GM19035 (cell line): ENCODE data around the gene CCDC15.

Experiments
- ATAC-seq: cut with Tn5 transposase; IDR thresholded peaks from one replicate; pipeline ENCODE4 v1.9.1; 2021; ENCODE audit not compliant: unreplicated experiment

CCDC15 gene, protein sequence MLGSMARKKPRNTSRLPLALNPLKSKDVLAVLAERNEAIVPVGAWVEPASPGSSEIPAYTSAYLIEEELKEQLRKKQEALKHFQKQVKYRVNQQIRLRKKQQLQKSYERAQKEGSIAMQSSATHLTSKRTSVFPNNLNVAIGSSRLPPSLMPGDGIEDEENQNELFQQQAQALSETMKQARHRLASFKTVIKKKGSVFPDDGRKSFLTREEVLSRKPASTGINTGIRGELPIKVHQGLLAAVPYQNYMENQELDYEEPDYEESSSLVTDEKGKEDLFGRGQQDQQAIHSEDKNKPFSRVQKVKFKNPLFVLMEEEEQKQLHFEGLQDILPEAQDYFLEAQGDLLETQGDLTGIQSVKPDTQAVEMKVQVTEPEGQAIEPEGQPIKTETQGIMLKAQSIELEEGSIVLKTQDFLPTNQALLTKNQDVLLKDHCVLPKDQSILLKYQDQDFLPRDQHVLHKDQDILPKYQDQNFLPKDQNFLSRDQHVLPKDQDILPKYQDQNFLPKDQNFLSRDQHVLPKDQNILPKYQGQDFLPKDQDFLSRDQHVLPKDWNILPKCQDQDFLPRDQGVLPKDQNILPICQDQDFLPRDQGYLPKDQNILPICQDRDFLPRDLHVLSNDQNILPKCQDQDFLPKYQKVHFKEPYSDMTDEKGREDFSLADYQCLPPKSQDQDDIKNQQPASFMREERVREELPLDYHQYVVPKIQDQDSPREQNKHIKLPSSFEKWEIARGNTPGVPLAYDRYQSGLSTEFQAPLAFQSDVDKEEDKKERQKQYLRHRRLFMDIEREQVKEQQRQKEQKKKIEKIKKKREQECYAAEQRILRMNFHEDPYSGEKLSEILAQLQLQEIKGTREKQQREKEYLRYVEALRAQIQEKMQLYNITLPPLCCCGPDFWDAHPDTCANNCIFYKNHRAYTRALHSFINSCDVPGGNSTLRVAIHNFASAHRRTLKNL

DNA sequence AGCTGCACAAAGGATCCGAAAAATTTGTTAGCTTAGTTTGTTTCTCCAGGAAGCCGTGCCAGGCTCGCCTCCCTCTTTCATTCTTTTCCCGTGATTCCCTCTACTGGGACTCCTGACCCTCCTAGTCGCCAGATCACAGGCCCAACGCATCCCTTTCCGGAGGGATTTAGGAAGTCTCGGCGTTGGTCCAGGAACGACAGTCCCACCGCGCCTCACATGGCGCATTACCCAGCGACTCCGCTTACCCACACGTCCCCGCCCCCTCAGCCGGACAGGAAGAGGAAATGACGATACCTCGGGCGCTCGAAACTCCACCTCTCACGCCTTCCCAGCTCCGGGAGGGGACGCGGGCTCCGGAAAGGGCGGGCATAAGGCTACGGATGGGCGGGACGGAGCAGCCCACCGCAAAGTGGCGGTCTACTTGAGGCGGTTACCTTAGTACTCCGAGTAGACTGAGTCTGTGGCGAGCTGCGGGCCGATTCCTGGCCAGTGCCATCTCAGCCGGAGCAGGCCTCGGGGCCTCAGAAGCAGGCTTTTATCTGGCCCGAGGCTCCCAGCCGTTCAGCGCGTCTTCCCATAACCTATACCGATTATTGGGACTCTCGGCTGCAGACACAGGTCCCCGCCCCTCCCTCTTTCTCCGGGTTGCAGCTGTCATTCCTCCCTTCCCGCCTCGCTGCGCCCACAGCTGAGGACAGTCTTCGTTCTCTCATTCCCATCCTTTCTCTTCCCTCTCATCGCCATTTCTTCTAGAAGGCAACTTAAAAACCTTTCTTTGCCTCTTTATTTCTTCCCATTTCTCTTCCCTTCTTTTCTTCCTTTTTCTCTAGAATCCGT is at the start of gene CCDC15:
TSS of gene CCDC15 (plus strand) at position 450 of the 837 bp plus-strand sequence. CDS start 531 bp downstream, outside the sequence.
- ATAC-seq, result peak; percentile 100

DNA sequence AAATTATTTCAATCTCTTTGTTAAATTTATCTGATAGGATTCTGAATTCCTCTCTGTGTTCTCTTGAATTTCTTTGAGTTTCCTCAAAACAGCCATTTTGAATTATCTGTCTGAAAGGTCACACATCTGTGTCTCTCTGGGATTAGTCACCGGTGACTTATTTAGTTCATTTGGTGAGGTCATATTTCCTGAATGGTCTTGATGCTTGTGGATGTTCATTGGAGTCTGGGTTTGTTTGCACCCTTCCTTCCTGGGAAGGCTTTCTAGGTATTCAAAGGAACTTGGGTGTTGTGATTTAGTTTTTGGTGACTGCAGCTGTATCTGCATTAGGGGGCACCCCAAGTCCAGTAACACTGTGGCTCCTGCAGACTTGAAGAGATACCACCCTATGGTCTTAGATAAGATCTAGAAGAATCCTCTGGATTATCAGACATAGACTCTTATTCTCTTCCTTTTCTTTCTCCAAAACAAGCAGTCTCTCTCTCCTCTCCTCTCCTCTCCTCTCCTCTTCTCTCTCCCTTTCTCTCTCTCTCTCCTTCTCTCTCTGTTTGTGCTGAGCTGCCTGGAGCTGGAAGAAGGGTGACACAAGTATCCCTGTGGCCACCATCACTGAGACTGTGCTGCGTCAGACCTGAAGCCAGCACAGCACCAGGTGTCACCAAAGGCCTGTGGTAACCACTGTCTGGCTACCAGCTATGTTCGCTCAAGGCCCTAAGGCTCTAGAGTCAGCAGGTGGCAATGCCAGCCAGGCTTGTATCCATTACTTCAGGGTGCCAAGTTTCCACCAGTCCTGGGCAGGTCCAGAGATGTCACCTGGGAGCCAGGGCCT is 38.2 kb upstream of the CCDC15 start:
- ATAC-seq, result no peak

DNA sequence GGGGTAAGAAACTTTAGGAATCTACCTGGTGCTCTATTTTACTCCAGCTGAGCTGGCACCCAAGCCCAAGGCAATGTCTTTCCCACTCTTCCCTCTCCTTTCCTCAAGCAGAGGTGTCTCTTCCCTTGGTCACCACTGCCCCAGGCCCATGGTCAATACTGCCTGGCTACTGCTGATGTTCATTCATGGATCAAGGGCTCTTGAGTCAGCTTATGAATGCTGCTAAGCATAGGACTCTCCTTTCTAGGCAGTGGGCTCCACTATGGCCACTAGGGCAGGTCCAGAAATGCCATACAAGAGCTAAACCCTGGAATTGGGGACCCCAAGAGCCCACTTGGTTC is 37.7 kb upstream of the CCDC15 start:
- ATAC-seq, result no peak

DNA sequence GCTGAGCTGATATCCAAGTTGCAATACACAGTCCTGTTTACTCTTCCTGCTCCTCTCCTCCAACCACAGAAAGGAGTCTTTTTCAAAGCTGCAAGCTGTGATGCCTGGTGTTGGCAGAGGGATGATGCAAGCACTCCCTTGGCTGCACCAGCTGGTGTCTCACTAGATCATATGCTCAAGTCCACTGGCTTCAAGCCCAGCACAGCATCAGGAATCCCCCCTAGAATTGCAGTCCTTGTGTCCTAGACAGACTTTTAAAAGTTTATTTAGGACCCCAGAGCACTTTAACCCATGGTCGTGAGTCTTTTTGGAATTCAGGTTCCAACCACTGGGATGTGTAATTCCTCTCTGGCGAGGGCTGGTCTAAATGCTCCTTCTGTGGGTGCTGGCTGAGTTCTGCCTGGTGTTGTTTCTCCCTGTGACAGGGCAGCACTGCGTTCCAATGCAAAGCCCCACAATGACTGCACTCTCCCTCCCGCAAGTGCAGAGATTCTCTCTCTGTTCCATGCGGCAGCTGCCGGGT is 36.8 kb upstream of the CCDC15 start:
- ATAC-seq, result no peak

DNA sequence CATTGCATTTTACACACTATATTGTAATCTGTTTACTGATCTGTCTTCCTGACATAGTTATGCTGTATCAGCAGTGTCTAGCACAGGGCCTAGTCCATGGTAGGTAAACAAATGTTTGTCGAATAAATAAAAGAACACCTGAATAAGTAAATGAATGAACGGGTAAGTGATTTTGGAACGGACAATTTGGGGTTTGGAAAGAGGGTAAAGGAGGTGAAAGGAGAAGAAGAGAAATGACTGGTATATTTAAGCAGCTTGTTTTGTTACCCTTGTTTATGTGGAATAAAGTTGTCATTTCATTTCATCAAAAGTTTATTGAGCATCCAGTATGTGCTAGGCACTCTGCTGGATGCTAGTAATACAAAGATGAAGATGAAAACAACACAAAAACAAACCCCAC is 35.1 kb upstream of the CCDC15 start, which contains the start of gene HEPN1:
TSS of gene HEPN1 (plus strand) at position 301 of the 400 bp plus-strand sequence.
- ATAC-seq, result no peak

DNA sequence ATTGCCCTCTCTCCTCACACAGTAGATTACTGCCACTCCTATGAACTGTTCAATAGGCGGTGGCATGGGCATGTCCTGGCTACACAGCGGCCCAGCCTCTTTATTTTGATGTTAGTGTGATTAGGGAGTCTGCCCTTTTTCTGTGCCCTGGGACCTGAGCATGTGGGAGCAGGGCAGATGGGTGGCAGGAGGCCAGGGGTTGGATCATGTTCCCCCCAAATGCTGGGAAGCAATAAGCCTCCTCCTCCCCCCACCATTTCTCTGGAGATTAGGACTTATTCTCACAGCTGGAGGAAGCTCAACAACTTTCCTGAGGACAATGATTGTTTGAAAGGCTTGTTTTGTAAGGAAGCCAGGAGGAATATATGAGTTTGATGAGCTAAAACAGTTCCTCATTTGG is 34.1 kb upstream of the CCDC15 start:
- ATAC-seq, result no peak

DNA sequence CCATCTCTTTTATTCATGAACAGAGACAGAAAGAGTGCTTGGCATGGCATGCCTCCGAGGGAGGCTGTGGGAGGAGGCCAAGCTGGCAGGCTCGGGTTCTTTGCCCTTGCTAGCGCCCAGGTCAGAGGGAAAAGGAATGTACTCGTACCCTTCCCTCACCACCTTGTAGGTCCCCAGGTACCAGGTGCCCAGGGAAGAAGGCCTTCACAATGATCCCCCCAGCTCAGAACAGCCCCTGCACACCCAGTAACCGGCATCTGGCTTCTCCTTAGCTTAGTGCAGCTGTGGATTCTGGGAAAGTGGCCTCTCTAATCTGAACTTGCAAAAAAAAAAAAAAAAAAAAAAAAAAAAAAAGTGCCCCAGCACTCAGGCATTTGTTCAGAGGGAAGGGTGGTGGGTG is 33.6 kb upstream of the CCDC15 start:
- ATAC-seq, result no peak

DNA sequence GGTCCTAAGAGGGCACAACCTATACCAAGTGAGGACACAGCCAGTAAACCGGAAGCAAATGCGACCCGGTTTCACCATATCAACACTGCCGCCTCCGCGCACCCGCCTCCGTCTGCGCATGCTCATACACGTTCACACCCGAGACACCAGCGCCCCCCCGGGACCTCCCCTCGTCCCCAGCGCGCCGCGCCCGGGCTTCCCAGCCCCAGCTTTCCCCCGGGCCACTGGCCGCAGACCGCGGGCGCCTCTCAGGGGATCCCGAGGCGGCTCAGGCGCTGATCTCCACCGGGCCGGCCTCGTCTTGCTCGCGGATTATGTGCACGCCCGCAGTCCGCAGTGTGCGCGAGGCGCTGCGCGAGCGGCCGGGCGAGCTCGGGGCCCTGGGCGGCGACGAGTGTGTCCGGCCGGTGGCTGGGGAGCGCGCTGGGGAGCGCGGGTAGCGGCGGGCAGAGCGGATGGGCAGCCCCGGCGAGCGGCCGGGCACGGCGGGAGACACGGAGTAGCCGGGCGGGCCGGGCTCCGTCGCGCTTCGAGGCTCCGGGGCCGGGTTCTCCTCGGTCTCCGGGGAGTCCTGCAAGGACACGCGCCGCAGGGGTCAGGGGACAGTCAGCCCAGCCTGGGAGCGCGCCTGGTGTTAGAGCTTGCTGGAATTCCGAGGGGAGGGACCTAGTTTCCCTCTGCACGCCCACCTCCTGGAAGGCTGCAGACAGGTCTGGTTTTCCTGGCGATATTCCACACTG is 33.0 kb upstream of the CCDC15 start:
- no peak for ATAC-seq

DNA sequence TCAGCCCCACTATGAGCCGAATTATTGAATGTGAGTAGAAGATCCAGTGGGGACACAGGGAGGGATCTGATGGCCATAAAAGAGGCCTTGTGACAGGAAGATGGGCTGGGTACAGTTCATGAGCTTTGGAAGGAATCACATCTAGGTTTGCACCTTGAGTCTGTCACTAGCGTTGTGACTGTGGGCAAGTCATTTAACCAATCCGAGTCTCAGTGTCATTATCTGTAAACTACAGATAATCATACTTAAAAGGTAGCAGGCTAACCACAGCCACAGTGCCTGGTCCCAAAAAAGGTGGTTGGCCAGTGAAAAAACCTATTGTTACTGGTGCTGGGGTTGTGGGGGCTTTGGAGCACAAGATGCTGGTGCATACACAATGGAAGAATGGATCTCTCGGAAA is 31.2 kb upstream of the CCDC15 start:
- no peak for ATAC-seq

DNA sequence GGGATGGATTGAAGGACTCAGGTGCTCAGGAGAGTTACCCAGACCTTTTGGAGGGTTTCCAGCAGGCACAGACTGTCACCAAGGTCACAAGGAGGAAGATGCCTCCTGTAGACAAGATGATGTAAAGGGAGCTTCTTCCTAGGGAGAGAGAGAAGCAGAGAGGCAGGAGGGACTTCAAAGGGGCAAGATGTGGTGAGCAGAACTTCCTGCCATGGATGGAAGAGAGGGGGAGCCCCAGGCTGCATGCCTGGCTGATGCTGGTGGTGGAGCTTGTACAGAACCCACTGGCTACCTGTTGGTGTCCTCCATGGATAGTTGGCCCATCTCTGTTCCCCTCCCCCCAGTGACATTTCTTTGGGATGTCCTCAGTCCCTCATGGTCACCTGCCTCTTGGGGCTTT is 30.7 kb upstream of the CCDC15 start:
- ATAC-seq, result no peak

DNA sequence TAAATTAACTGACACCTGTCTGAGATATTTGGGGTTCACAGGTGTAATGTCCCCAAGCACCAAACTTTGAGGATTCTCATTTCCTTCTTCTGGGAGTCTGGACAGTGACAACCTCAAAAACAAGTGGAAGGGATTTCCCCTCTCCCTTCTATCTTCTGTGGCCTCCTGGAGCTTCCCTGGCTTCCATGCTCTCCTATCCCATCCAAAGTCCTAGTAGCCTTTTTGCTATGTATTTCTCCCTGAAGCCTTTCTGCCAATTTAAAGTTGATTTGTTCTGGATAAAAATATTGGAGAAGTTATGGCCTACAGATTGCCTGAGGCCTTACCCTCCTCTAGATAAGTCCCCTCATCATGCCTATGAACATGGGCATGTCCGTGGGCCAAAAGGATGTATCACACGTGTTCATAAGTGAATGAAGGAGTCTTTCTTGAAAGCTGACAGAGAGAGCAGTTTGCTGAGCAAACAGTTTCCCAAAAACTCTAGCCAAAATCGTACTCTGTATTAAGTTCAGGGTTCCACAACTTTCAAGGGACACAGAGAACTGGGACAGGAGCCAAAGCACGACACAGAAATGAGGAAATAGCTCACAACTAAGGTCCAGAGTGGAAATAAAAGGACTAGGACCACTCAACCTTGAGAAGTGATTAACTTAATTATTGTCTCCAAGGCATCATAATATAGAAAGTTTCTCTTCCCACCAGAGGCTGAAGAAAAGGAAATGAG is 24.9 kb upstream of the CCDC15 start:
- ATAC-seq, result no peak

DNA sequence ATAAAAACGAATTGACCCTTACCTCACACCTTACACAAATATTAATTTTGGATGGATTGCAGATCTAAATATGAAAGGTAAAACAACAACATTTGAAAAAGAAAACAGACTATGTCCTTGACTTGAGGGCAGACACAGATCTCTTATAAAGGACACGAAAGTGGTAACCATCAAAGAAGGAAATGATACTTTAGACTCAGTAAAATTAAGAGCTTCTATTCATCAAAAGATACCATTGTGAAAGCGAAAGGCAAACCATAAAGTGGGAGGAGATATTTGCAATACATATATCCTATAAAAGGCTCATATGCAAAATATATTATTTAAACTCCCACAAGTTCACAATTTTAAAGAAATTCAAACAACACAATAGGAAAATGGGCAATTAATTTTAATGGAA is 23.2 kb upstream of the CCDC15 start:
- ATAC-seq, result peak; percentile 82

DNA sequence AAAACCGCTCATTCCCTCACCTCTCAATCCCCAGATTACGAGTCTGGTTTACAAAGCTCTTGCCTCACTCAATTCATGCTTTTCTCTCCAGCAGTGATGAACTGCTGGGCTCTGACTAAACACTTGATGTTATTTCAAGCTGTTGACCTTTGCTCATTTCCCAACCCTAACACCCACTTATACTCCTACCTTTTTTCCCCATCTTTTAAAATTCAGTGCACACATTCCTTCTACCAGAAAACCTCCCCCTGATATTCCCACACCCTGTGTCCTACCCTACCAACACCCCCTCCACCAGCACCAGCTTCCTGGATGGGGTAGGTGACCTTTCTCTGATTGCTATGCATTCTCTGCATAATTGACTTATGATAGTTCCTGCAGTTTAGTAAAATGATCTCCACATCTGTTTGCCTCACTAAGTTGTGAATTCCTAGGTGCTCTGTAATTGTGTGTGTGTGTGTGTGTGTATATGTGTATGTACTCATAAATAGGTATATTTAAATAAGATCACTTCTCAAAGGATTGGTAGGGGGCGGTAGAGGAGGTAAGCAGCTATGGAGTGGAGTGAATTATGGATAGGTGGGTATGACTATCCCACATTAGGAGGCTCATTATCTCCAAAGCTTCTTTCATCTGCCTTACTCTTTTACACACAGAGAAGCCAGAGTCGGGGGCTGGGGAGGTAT is 19.0 kb upstream of the CCDC15 start:
- ATAC-seq, result no peak

DNA sequence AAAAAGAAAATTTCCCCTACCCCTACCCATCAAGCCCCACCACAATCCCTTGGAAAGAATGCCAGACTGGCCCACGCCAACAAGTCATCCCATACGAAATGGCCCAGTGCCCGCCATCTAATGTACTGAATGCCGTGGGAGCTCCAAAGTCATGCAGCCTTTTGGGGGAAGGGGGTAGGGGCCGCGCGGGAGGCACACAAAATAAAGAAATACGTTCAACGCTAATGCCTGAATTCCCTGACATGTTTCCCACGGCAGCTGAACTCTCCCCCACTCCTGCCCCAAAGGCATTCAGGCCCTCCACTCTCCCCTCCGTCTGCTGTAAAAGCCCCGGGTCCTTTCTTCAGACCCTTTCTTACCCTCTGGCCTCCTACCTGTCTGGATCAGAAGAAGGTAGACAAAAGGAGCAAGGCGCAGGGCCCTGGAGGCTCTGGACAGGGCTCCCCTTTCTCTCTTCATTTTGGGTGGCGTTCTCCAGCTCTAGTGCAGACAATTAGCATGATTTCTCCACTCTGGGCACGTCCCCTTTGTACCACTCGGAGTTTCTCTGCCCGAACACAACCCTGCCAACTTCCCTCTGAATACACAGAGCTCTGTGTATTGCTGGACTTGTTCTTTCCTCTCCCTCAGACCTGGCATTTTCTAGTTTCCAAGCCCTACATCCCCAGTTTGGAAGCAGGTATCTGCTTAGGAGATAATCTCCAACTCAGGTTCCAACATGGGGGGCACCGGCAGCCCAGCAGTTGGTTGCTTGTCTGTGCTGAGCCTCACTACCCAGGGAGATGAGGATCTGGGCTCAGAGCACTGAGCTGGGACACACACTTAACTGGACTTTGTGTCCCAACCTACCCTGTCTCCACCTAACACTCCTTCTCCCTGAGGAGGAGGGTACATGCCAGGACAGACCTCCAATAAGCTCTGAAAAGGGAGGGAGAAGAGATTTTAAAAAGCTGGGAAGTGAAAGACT is 18.2 kb upstream of the CCDC15 start, which contains the start of gene HEPACAM:
TSS of gene HEPACAM (minus strand) at position 500 of the 967 bp plus-strand sequence. CDS start at position 459, 41 bp downstream.
- no peak for ATAC-seq

DNA sequence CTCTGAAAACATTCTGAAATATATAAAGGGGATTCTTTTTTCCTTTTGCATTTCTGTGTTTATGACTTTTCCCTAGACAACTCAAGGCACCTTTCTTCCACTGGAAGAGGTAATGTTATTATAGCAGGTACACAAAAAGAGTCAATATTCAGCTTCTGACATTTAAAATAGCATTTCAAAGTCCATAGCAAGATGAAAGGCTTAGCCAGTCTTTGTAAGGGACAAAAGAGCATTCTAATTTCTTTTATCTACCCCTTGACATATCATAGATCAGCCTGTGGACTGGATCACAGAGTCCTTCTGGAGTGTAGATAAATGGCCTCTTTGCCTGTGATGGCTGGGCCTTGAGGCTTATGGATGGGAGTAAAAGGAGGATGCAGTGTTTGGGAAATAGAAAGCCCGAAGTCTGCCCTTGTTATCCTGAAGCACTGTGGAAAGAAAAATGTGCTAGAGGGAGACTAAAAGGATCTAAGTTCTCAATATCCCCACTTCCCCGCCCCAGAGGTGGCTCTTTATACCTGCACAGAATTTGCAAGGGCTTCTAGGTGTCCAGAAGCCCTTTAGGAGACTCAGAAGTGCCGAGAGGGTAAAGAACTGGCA is 16.6 kb upstream of the CCDC15 start:
- ATAC-seq, result no peak

DNA sequence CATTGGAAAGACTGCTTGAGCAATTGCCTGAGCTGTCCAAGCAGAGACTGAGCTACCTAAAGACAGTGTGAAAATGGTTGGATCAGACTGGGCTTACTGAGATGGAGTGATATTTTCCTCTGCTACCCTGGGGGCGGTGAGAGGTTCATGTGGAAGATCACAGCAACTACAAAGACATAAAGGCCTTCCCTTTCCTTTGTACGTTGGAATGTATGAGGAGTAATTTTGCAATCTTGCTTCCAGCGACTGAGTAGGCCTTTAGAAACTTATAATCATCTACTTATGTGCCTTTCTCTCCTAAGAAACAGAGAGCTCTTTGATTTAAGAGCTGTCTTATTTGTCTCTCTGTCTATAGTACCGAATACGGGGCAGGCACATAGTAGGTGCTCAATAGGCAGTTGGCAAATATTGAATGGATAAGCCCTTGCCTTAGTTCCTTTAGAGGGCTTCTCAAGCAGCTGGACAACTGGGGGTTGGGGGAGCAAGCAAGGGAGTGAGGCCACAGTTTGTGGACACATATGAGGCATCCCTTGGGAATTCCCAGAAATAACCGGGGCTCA is 15.7 kb upstream of the CCDC15 start:
- ATAC-seq, result no peak
